Measurements from ENCODE around the gene TNPO3. TPM values are rescaled to one million over a fixed set of nuclear protein-coding genes. Genes with fewer than 3 reads are reported as not detected.

The TNPO3 gene
- polyA plus RNA-seq, 1 donor from 2014 or later = 47.7 TPM

DNA sequence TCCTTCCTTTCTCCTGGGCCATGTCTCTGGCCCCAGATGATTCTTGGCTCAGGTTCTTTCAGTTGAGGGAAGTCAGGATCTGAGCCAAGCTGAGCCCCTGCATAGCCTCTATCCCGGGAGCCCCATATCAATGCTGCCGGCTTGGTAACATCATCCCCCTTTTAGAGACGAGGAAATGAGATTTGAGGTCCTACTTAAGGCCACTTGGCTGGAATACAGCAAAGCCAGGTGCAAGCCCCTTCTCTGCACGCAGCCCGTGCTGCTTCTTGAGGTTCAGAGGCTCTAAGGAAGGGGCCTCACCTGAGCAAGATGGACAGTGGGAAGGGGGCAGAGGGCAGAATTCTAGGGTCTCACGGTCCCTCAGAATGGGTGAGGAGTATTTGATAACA, 119.6 kb downstream of the TNPO3 start:
- Histone ChIP-seq H3K79me2 (replicated peaks; ENCODE audit: insufficient read depth, low read length) (no peaks in the 10 kb centered on the region), H3K9ac (ENCODE audit: low read length) (no peak overlapping the region), H3K4me3 (ENCODE audit: low read length) (no peak overlapping the region), H3K9me3 (ENCODE audit: low read length) (no peaks in the 10 kb centered on the region), H3K9me2 (ENCODE audit: insufficient read depth, low read length) (no peaks in the 10 kb centered on the region), H3K36me3 (ENCODE audit: insufficient read depth, low read length) (no peaks in the 10 kb centered on the region), H4K20me1 (ENCODE audit: insufficient read depth) (no peaks in the 10 kb centered on the region), H3K27me3 (ENCODE audit: insufficient read depth, low read depth, low read length) (peaks cover 47% of the 10 kb centered on the region), H3F3A (ENCODE audit: insufficient read depth, low read length, poor library complexity, severe bottlenecking) (no peaks in the 10 kb centered on the region), H3K27ac (ENCODE audit: low read length) (no peak overlapping the region), H3K4me2 (ENCODE audit: low read length) (no peak overlapping the region), H2AFZ (ENCODE audit: low read depth, low read length) (no peak overlapping the region)
- TF ChIP-seq, protein P1, sequence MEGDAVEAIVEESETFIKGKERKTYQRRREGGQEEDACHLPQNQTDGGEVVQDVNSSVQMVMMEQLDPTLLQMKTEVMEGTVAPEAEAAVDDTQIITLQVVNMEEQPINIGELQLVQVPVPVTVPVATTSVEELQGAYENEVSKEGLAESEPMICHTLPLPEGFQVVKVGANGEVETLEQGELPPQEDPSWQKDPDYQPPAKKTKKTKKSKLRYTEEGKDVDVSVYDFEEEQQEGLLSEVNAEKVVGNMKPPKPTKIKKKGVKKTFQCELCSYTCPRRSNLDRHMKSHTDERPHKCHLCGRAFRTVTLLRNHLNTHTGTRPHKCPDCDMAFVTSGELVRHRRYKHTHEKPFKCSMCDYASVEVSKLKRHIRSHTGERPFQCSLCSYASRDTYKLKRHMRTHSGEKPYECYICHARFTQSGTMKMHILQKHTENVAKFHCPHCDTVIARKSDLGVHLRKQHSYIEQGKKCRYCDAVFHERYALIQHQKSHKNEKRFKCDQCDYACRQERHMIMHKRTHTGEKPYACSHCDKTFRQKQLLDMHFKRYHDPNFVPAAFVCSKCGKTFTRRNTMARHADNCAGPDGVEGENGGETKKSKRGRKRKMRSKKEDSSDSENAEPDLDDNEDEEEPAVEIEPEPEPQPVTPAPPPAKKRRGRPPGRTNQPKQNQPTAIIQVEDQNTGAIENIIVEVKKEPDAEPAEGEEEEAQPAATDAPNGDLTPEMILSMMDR (IDR thresholded peaks at IDR 0.05; ENCODE audit: poor library complexity, severe bottlenecking) = no peak

DNA sequence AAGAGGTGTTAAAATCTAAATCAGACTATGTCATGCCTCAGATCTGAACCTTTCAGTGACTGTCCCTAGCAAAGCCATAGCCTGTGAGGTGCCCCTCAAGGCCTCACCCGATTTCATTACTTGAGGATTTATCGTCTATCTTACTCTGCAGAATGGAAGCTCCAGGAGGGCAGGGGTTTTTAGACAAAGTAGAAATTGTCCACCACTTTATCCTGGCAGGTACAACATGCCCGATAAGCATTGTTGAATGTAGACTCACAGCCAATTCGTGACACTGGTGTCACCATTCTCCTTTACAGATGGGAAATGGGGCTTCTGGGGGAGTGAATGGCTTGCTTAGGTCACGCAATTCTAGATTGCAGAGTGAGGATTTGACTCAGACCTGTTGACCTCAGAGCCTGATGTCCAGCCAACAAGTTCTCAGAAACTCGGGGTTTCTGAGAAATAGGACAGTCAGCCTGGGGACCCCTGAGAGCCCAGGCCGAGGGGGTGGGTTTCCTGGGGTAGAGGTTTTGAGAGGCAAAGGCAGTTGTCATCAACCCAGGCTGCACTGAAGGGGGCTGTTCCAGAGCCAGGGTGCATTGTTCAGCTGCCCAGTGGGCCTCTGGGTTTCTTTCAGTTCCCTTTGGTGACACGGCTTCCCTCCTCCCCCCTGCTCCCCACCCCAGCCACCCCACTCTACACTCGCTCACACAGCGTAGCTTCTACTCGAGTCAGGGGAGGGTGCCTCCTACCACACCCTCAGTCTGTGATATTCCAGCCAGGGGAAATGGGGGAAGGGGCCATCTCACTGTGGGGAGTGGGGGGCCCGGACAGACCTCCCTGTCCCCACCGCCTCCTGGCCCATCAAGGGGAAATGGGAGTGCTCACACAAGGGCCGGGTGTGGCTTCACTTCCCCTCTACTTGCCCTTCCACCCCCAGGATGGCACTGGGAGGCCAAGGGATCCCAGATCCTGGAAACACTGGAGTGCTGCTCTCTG, 120.3 kb downstream of the TNPO3 start:
- no peaks in the 10 kb centered on the region for H3K79me2 ChIP-seq (replicated peaks; ENCODE audit: insufficient read depth, low read length)
- no peaks in the 10 kb centered on the region for H3K9me2 ChIP-seq (ENCODE audit: insufficient read depth, low read length)
- H3F3A ChIP-seq (ENCODE audit: insufficient read depth, low read length, poor library complexity, severe bottlenecking) = no peaks in the 10 kb centered on the region
- H3K9ac ChIP-seq (ENCODE audit: low read length) = no peak overlapping the region
- no peaks in the 10 kb centered on the region for H3K36me3 ChIP-seq (ENCODE audit: insufficient read depth, low read length)
- H3K27me3 ChIP-seq (ENCODE audit: insufficient read depth, low read depth, low read length) = peaks cover 41% of the 10 kb centered on the region
- H3K4me2 ChIP-seq (ENCODE audit: low read length) = no peak overlapping the region
- no peak overlapping the region for H3K27ac ChIP-seq (ENCODE audit: low read length)
- H3K9me3 ChIP-seq (ENCODE audit: low read length) = no peaks in the 10 kb centered on the region
- H2AFZ ChIP-seq (ENCODE audit: low read depth, low read length) = no peak overlapping the region
- H3K4me3 ChIP-seq (ENCODE audit: low read length) = no peak overlapping the region
- TF ChIP-seq RAD21 (conservative IDR thresholded peaks at IDR 0.05) = no peak
- TF ChIP-seq, protein P2, sequence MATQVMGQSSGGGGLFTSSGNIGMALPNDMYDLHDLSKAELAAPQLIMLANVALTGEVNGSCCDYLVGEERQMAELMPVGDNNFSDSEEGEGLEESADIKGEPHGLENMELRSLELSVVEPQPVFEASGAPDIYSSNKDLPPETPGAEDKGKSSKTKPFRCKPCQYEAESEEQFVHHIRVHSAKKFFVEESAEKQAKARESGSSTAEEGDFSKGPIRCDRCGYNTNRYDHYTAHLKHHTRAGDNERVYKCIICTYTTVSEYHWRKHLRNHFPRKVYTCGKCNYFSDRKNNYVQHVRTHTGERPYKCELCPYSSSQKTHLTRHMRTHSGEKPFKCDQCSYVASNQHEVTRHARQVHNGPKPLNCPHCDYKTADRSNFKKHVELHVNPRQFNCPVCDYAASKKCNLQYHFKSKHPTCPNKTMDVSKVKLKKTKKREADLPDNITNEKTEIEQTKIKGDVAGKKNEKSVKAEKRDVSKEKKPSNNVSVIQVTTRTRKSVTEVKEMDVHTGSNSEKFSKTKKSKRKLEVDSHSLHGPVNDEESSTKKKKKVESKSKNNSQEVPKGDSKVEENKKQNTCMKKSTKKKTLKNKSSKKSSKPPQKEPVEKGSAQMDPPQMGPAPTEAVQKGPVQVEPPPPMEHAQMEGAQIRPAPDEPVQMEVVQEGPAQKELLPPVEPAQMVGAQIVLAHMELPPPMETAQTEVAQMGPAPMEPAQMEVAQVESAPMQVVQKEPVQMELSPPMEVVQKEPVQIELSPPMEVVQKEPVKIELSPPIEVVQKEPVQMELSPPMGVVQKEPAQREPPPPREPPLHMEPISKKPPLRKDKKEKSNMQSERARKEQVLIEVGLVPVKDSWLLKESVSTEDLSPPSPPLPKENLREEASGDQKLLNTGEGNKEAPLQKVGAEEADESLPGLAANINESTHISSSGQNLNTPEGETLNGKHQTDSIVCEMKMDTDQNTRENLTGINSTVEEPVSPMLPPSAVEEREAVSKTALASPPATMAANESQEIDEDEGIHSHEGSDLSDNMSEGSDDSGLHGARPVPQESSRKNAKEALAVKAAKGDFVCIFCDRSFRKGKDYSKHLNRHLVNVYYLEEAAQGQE (IDR thresholded peaks at IDR 0.05; ENCODE audit: borderline replicate concordance) = no peak
- no peaks in the 10 kb centered on the region for H4K20me1 ChIP-seq (ENCODE audit: insufficient read depth)

DNA sequence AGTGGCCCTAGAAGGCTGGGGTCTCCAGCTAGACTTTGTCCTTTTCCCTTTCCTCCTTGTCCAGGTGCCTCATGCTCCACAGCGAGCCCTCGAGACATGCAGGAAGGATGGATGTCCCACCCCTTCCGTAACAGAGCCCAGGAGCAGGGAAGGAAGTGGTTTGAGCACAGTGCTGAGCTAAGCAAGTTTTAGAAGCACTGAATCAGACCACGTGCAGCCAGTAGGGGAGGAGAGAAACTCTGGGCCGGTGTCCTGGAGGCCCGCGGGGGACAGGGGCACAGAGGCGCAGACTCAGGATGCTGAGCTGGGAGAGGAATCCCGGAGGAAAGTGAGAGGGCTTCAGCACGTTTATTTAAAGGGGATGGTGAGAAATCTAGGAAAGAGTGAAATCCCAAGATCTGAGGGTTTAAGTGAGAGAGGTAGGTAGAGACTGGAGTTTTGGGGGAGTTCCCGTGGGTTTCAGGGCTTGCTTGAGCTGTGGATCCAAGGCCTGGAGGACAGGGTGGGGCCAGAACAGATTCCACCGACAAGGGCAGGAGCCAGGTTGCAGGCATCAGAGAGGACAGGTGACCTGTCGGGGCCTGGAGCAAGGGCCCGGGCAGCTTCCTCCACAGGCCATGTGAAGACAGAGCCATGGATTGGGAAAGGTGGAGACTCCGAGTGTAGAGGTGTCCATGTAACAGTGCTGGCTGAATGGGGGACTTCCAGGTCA, 121.6 kb downstream of the TNPO3 start:
- H3K9me2 ChIP-seq (ENCODE audit: insufficient read depth, low read length) = no peaks in the 10 kb centered on the region
- no peaks in the 10 kb centered on the region for H3K36me3 ChIP-seq (ENCODE audit: insufficient read depth, low read length)
- H3K4me3 ChIP-seq (ENCODE audit: low read length) = no peak overlapping the region
- no peak overlapping the region for H2AFZ ChIP-seq (ENCODE audit: low read depth, low read length)
- no peaks in the 10 kb centered on the region for H3F3A ChIP-seq (ENCODE audit: insufficient read depth, low read length, poor library complexity, severe bottlenecking)
- no peaks in the 10 kb centered on the region for H3K9me3 ChIP-seq (ENCODE audit: low read length)
- no peak overlapping the region for H3K27ac ChIP-seq (ENCODE audit: low read length)
- H3K27me3 ChIP-seq (ENCODE audit: insufficient read depth, low read depth, low read length) = peaks cover 29% of the 10 kb centered on the region
- no peak overlapping the region for H3K9ac ChIP-seq (ENCODE audit: low read length)
- no peaks in the 10 kb centered on the region for H3K79me2 ChIP-seq (replicated peaks; ENCODE audit: insufficient read depth, low read length)
- H4K20me1 ChIP-seq (ENCODE audit: insufficient read depth) = no peaks in the 10 kb centered on the region
- TF ChIP-seq POLR2AphosphoS5 (IDR thresholded peaks at IDR 0.05) (no peak), TAF1 (IDR thresholded peaks at IDR 0.05; ENCODE audit: low read depth) (no peak), RAD21 (conservative IDR thresholded peaks at IDR 0.05) (no peak), MXI1 (conservative IDR thresholded peaks at IDR 0.05; ENCODE audit: poor library complexity, severe bottlenecking) (no peak), SMC3 (conservative IDR thresholded peaks at IDR 0.05; ENCODE audit: poor library complexity) (no peak), EZH2 (IDR thresholded peaks at IDR 0.05; ENCODE audit: borderline replicate concordance, insufficient read depth, low read length, poor library complexity, severe bottlenecking) (no peak)
- TF ChIP-seq, protein P2 (IDR thresholded peaks at IDR 0.05; ENCODE audit: borderline replicate concordance) = no peak
- TF ChIP-seq, protein P1 (IDR thresholded peaks at IDR 0.05; ENCODE audit: poor library complexity, severe bottlenecking) = no peak
- H3K4me2 ChIP-seq (ENCODE audit: low read length) = no peak overlapping the region

All from neural cell (in vitro differentiated cells).